H1 (cell line): ENCODE data around the gene CDK7. TPM values are rescaled to one million over a fixed set of nuclear protein-coding genes. Genes with fewer than 3 reads are reported as not detected.
"Not testable (repeated sequence)": the region's sequence is repeated elsewhere in the genome, so short reads cannot be mapped to it uniquely, and the experiment has no call there.

Source experiments
- CTCF ChIA-PET: fragments of 300-600 bp; sonication (Branson Sonifier 250); formaldehyde crosslinking; loops from one replicate; lab custom pipeline; 2021; ENCODE audit not compliant: partially characterized antibody; lab: Charles Lee
- POLR2A ChIA-PET: fragments of 300-600 bp; sonication (Branson Sonifier 250); formaldehyde crosslinking; loops from one replicate; lab custom pipeline; 2021; ENCODE audit warnings: inconsistent platforms; ENCODE audit not compliant: partially characterized antibody; lab: Charles Lee
- DNase-seq, 2 experiments: peaks; one replicate each; pipeline versions ENCODE4 v3.0.0 to v3.0.0-alpha.2; 2010 to 2022; ENCODE audit warnings: low spot score in 2 of 2, low read depth in 1 of 2, mixed read lengths in 1 of 2
- FAIRE-seq: peaks from 2 replicates; lab custom pipeline; 2011; peaks lifted over from hg19 to GRCh38; lab: Jason Lieb, UNC
- H2AFZ ChIP-seq: 2 replicates; pipeline ENCODE4 v1.8.1; 2012; ENCODE audit warnings: low read length, inconsistent platforms
- H2AK5ac ChIP-seq: 2 replicates; pipeline ENCODE4 v1.6.1; 2013; ENCODE audit warnings: low read depth, low read length
- H2BK120ac ChIP-seq: replicated peaks from 2 replicates; pipeline ENCODE3; 2013; ENCODE audit warnings: low read depth, low read length, inconsistent platforms
- H2BK12ac ChIP-seq: 2 replicates; pipeline ENCODE4 v1.6.1; 2013; ENCODE audit warnings: low read depth, low read length
- H2BK15ac ChIP-seq: 2 replicates; pipeline ENCODE4 v1.6.1; 2013; ENCODE audit warnings: low read length
- H2BK20ac ChIP-seq: 2 replicates; pipeline ENCODE4 v1.6.1; 2013; ENCODE audit warnings: low read length
- H2BK5ac ChIP-seq: 2 replicates; pipeline ENCODE4 v1.6.1; 2013; ENCODE audit warnings: low read depth, low read length
- H3K14ac ChIP-seq: 2 replicates; pipeline ENCODE4 v1.6.1; 2013; ENCODE audit warnings: inconsistent platforms; ENCODE audit not compliant: insufficient read length
- H3K18ac ChIP-seq: 2 replicates; pipeline ENCODE4 v1.6.1; 2013; ENCODE audit warnings: low read length; ENCODE audit errors: extremely low read depth
- H3K23ac ChIP-seq: 2 replicates; pipeline ENCODE4 v1.6.1; 2013; ENCODE audit warnings: inconsistent platforms; ENCODE audit not compliant: insufficient read length
- H3K23me2 ChIP-seq: 2 replicates; pipeline ENCODE4 v1.6.1; 2013; ENCODE audit warnings: low read depth, low read length
- H3K27ac ChIP-seq: 2 replicates; pipeline ENCODE4 v1.6.1; 2011; ENCODE audit warnings: low read depth, low read length, inconsistent platforms
- H3K27me3 ChIP-seq, 4 experiments: replicated peaks in 1 of 4; 1 replicate in 1 of 4; 2 replicates in 3 of 4; pipeline versions ENCODE4 v1.6.1 to v1.8.1; 2011 to 2013; ENCODE audit warnings: low read length in 3 of 4, mild to moderate bottlenecking in 3 of 4, inconsistent platforms in 2 of 4, mixed read lengths in 2 of 4, moderate library complexity in 1 of 4; ENCODE audit not compliant: control insufficient read depth in 3 of 4, insufficient read depth in 3 of 4; ENCODE audit errors: extremely low read depth in 1 of 4
- H3K36me3 ChIP-seq, 4 experiments: 2 replicates each; pipeline versions ENCODE4 v1.6.1 to v1.8.1; 2011 to 2013; ENCODE audit warnings: mild to moderate bottlenecking in 4 of 4, low read length in 3 of 4, moderate library complexity in 2 of 4, control low read depth in 1 of 4, inconsistent platforms in 1 of 4; ENCODE audit not compliant: insufficient read depth in 4 of 4, control insufficient read depth in 2 of 4
- H3K4ac ChIP-seq: replicated peaks from 2 replicates; pipeline ENCODE3; 2013; ENCODE audit warnings: low read length, low read depth, mixed read lengths, inconsistent platforms; ENCODE audit not compliant: insufficient read length
- H3K4me1 ChIP-seq, 4 experiments: replicated peaks in 1 of 4; 1 replicate in 1 of 4; 2 replicates in 3 of 4; pipeline versions ENCODE4 v1.6.1 to v1.8.1; 2011 to 2013; ENCODE audit warnings: low read length in 3 of 4, inconsistent platforms in 2 of 4, mixed read lengths in 1 of 4; ENCODE audit not compliant: insufficient read depth in 4 of 4, control insufficient read depth in 3 of 4
- H3K4me2 ChIP-seq, 2 experiments: 2 replicates each; pipeline versions ENCODE4 v1.6.1 to v1.8.1; 2011 to 2013; ENCODE audit warnings: low read depth in 2 of 2, low read length in 2 of 2, control low read depth in 1 of 2, inconsistent platforms in 1 of 2, mild to moderate bottlenecking in 1 of 2; ENCODE audit not compliant: insufficient read depth in 1 of 2
- H3K4me3 ChIP-seq, 4 experiments: fragments of 200-600, 300-600 bp in 1 of 4; sonication (generic), shearing (Covaris generic), sonication (Bioruptor Twin) in 1 of 4; 2 replicates each; pipeline versions ENCODE4 v1.5.1 to v1.8.1; 2011 to 2016; ENCODE audit warnings: low read length in 4 of 4, low read depth in 3 of 4, control low read depth in 2 of 4, inconsistent platforms in 2 of 4, mild to moderate bottlenecking in 2 of 4, mixed read lengths in 1 of 4, moderate library complexity in 1 of 4; ENCODE audit not compliant: insufficient read depth in 2 of 4; ENCODE audit errors: extremely low read depth in 1 of 4
- H3K56ac ChIP-seq: replicated peaks from 2 replicates; pipeline ENCODE3; 2013; ENCODE audit warnings: low read depth, mild to moderate bottlenecking, mixed read lengths, low read length, inconsistent platforms; ENCODE audit not compliant: insufficient read length
- H3K79me1 ChIP-seq: 2 replicates; pipeline ENCODE4 v1.6.1; 2013; ENCODE audit warnings: low read depth, low read length, control low read depth
- H3K79me2 ChIP-seq, 2 experiments: 2 replicates each; pipeline versions ENCODE4 v1.6.1 to v1.8.1; 2012 to 2013; ENCODE audit warnings: low read length in 2 of 2, mild to moderate bottlenecking in 2 of 2, inconsistent platforms in 1 of 2; ENCODE audit not compliant: insufficient read depth in 2 of 2, control insufficient read depth in 1 of 2
- H3K9ac ChIP-seq, 4 experiments: replicated peaks in 1 of 4; 1 replicate in 1 of 4; 2 replicates in 3 of 4; pipeline versions ENCODE4 v1.6.1 to v1.8.1; 2011 to 2013; ENCODE audit warnings: low read depth in 3 of 4, low read length in 3 of 4, control low read depth in 2 of 4, mild to moderate bottlenecking in 2 of 4, moderate library complexity in 2 of 4, inconsistent platforms in 1 of 4; ENCODE audit errors: extremely low read depth in 1 of 4
- H3K9me3 ChIP-seq, 2 experiments: 2 replicates each; pipeline versions ENCODE4 v1.6.1 to v1.8.1; 2012 to 2013; ENCODE audit warnings: mild to moderate bottlenecking in 2 of 2, moderate library complexity in 2 of 2, control low read depth in 1 of 2, inconsistent platforms in 1 of 2, low read depth in 1 of 2, low read length in 1 of 2, mixed read lengths in 1 of 2; ENCODE audit not compliant: insufficient read depth in 2 of 2
- H4K20me1 ChIP-seq, 2 experiments: replicated peaks in 1 of 2; 2 replicates each; pipeline versions ENCODE3 to v1.8.1; 2011 to 2013; ENCODE audit warnings: inconsistent platforms in 2 of 2, low read length in 2 of 2, mild to moderate bottlenecking in 1 of 2; ENCODE audit not compliant: insufficient read depth in 2 of 2, control insufficient read depth in 1 of 2
- H4K5ac ChIP-seq: 2 replicates; pipeline ENCODE4 v1.6.1; 2013; ENCODE audit warnings: low read length, low read depth, mixed read lengths, inconsistent platforms; ENCODE audit not compliant: insufficient read length
- H4K8ac ChIP-seq: 2 replicates; pipeline ENCODE4 v1.8.0; 2013; ENCODE audit warnings: mild to moderate bottlenecking, moderate library complexity, low read length, inconsistent platforms; ENCODE audit not compliant: insufficient read depth; ENCODE audit errors: extremely low read depth
- H4K91ac ChIP-seq: replicated peaks from 2 replicates; pipeline ENCODE3; 2013; ENCODE audit warnings: low read length, mixed read lengths, inconsistent platforms; ENCODE audit not compliant: insufficient read length
- CBX5 ChIP-seq: fragments of 300-800, 300-1000 bp; sonication (generic); IDR thresholded peaks from 2 replicates; pipeline ENCODE4 v1.7.1; 2016; ENCODE audit warnings: antibody characterized with exemption, low read length, low read depth
- CHD2 ChIP-seq: IDR thresholded peaks from 2 replicates; pipeline ENCODE4 v1.6.1; 2012; ENCODE audit warnings: low read length, improper control_type of control experiment
- EP300 ChIP-seq, 2 experiments: IDR thresholded peaks; 1 replicate in 1 of 2; 2 replicates in 1 of 2; pipeline ENCODE4 v1.6.1; 2011 to 2012; ENCODE audit warnings: low read depth in 2 of 2, low read length in 2 of 2, mild to moderate bottlenecking in 2 of 2, borderline replicate concordance in 1 of 2, inconsistent platforms in 1 of 2, moderate library complexity in 1 of 2
- FOSL1 ChIP-seq: IDR thresholded peaks from 2 replicates; pipeline ENCODE4 v1.6.1; 2011; ENCODE audit warnings: mild to moderate bottlenecking, low read depth, low read length, moderate library complexity; ENCODE audit not compliant: insufficient read depth
- RNF2 ChIP-seq: fragments of 200-900, 300-1000 bp; sonication (generic); IDR thresholded peaks from 2 replicates; pipeline ENCODE4 v1.7.1; 2016; ENCODE audit warnings: borderline replicate concordance, low read depth, mild to moderate bottlenecking, antibody characterized with exemption, low read length; ENCODE audit not compliant: poor library complexity, severe bottlenecking; ENCODE audit errors: missing control alignments
- SP2 ChIP-seq: IDR thresholded peaks from 2 replicates; pipeline ENCODE4 v1.6.1; 2012; ENCODE audit warnings: mild to moderate bottlenecking, low read length, inconsistent platforms
- TCF12 ChIP-seq: IDR thresholded peaks from 2 replicates; pipeline ENCODE4 v1.6.1; 2011; ENCODE audit warnings: low read depth, mild to moderate bottlenecking, low read length
- WGBS, 2 experiments: shearing (Covaris generic) in 1 of 2; methylation state at CpG; one replicate each; pipeline versions ENCODE4 v1.1.6 to v1.1.7; 2013 to 2015; ENCODE audit warnings: low lambda C conversion rate in 2 of 2, mixed read lengths in 2 of 2, inconsistent platforms in 1 of 2, low coverage in 1 of 2, missing lambda C conversion rate in 1 of 2; ENCODE audit not compliant: insufficient replicate concordance in 2 of 2, insufficient coverage in 1 of 2, insufficient read length in 1 of 2; ENCODE audit errors: extremely low coverage in 1 of 2, missing lambda C conversion rate in 1 of 2; 5-methylcytosine and 5-hydroxymethylcytosine counted together
- polyA plus RNA-seq, 7 experiments: library from polyadenylated mRNA; depleted of rRNA in 3 of 7; stranded (reverse) in 5 of 7; unstranded in 2 of 7; fragments of >200 nt in 5 of 7; fragments of 200-250 nt in 2 of 7; gene quantifications; 1 replicate in 5 of 7; 2 replicates in 1 of 7; 4 replicates in 1 of 7; pipeline versions ENCODE4 v1.2.1 to v1.2.3, GENCODE V29; 2011 to 2013; ENCODE audit warnings: missing spikeins in 2 of 7, mixed read lengths in 2 of 7
- total RNA-seq: library from RNA; stranded (reverse); fragmentation: NEBNext Ultra II Directional; extraction: Animal tissue kit (Norgen Biotek cat#: 25700); gene quantifications from 2 replicates; pipeline ENCODE4 v1.2.1, GENCODE V29; 2021
- TF ChIP-seq, protein P1 (sequence below), 3 experiments: IDR thresholded peaks; 1 replicate in 2 of 3; 2 replicates in 1 of 3; pipeline versions ENCODE4 v1.5.1 to v1.6.1; 2011; ENCODE audit warnings: low read length in 3 of 3, mild to moderate bottlenecking in 3 of 3, inconsistent platforms in 2 of 3, low read depth in 1 of 3, moderate library complexity in 1 of 3; ENCODE audit not compliant: insufficient read depth in 1 of 3; ENCODE audit errors: control extremely low read depth in 1 of 3
- TF ChIP-seq, protein P2 (sequence below): IDR thresholded peaks from 2 replicates; pipeline ENCODE4 v1.6.1; 2012; ENCODE audit warnings: inconsistent platforms

The CDK7 gene
- total and polyA plus RNA-seq, 2 of the 8 experiments (the other 6 are each of a cell fraction or from before 2014, with no cell fraction given): 39.9 to 63.4 TPM

DNA sequence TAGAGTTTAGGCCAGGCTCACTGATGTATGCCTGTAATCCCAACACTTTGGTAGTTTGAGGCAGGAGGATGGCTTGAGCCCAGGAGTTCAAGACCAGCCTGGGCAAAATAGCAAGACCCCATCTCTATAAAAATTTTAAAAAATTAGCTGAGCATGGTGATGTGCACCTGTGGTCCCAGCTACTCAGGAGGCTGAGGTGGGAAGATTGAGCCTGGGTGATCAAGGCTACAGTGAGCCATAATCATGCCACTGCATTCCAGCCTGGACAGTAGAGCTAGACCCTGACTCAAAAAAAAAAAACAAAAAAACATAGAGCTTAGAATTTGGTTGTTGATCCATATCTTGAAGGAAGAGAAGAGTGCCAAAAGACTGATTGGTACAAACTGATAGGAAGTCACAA lies 14.7 kb upstream of the CDK7 start (continued):
- TF ChIP-seq, protein P1, sequence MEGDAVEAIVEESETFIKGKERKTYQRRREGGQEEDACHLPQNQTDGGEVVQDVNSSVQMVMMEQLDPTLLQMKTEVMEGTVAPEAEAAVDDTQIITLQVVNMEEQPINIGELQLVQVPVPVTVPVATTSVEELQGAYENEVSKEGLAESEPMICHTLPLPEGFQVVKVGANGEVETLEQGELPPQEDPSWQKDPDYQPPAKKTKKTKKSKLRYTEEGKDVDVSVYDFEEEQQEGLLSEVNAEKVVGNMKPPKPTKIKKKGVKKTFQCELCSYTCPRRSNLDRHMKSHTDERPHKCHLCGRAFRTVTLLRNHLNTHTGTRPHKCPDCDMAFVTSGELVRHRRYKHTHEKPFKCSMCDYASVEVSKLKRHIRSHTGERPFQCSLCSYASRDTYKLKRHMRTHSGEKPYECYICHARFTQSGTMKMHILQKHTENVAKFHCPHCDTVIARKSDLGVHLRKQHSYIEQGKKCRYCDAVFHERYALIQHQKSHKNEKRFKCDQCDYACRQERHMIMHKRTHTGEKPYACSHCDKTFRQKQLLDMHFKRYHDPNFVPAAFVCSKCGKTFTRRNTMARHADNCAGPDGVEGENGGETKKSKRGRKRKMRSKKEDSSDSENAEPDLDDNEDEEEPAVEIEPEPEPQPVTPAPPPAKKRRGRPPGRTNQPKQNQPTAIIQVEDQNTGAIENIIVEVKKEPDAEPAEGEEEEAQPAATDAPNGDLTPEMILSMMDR (IDR thresholded peaks at IDR 0.05; ENCODE audit: control extremely low read depth in 1 of 3, insufficient read depth in 1 of 3, low read depth in 1 of 3, low read length in 3 of 3): no peak
- TF ChIP-seq TCF12 (no peak), FOSL1 (no peak), CHD2 (no peak), CBX5 (no peak), SP2 (no peak), EP300 (IDR thresholded peaks at IDR 0.05; ENCODE audit: borderline replicate concordance in 1 of 2, low read depth in 2 of 2, low read length in 2 of 2) (no peak), RNF2 (no peak)
- TF ChIP-seq, protein P2, sequence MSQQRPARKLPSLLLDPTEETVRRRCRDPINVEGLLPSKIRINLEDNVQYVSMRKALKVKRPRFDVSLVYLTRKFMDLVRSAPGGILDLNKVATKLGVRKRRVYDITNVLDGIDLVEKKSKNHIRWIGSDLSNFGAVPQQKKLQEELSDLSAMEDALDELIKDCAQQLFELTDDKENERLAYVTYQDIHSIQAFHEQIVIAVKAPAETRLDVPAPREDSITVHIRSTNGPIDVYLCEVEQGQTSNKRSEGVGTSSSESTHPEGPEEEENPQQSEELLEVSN: no peak

- peaks cover 0 to 27% of the 10 kb centered on the region in 2 experiments; a peak in 3 of 4 replicates for H3K79me2 ChIP-seq
- H3K14ac ChIP-seq, H4K91ac ChIP-seq, H3K27me3 ChIP-seq, H3K56ac ChIP-seq, H3K23ac ChIP-seq, DNase-seq, H3K79me1 ChIP-seq, H2BK120ac ChIP-seq, H2BK20ac ChIP-seq, H2BK12ac ChIP-seq, H3K36me3 ChIP-seq, H3K4me2 ChIP-seq, H3K4ac ChIP-seq, H3K27ac ChIP-seq, H2AFZ ChIP-seq, H3K18ac ChIP-seq, H2BK5ac ChIP-seq, H2BK15ac ChIP-seq, H3K4me1 ChIP-seq, H2AK5ac ChIP-seq, H3K9me3 ChIP-seq, H3K9ac ChIP-seq, H4K20me1 ChIP-seq, H3K4me3 ChIP-seq, H4K8ac ChIP-seq, H3K23me2 ChIP-seq, FAIRE-seq, H4K5ac ChIP-seq: not testable (repeated sequence)
- ChIA-PET CTCF (interaction anchor here (0.6 to 1.7 kb wide), 4 partner anchors 11 to 196 kb away, joined by 3 read pairs; partner anchors contain the start of gene SLC30A5), POLR2A (interaction anchor here (0.6 to 1.9 kb wide), 3 partner anchors 14 to 102 kb away, joined by 3 to 6 read pairs (median 4); partner anchors contain the start of gene CDK7)
- 95% methylated on average over 13 of the region's 18 CpGs; no CpG with 5 or more reads in 1 of the 2 experiments for whole genome bisulfite sequencing, 2 experiments
Measured at GRCh38 chr5:69220371-69220770, 14.3 kb upstream of the CDK7 start.
